GM12873 (cell line): Measurements from ENCODE around the gene INSYN2B.

Experiments
- TF ChIP-seq, protein P1 (sequence below): IDR thresholded peaks from 2 replicates; pipeline ENCODE4 v1.5.1; 2012; ENCODE audit warnings: low read depth, mild to moderate bottlenecking, moderate library complexity, low read length, control low read depth; ENCODE audit not compliant: insufficient read depth; ENCODE audit errors: missing control alignments

INSYN2B gene

GRCh38 chr5:170010595-170010994 is 30.3 kb upstream of the INSYN2B start:
- TF ChIP-seq, protein P1, sequence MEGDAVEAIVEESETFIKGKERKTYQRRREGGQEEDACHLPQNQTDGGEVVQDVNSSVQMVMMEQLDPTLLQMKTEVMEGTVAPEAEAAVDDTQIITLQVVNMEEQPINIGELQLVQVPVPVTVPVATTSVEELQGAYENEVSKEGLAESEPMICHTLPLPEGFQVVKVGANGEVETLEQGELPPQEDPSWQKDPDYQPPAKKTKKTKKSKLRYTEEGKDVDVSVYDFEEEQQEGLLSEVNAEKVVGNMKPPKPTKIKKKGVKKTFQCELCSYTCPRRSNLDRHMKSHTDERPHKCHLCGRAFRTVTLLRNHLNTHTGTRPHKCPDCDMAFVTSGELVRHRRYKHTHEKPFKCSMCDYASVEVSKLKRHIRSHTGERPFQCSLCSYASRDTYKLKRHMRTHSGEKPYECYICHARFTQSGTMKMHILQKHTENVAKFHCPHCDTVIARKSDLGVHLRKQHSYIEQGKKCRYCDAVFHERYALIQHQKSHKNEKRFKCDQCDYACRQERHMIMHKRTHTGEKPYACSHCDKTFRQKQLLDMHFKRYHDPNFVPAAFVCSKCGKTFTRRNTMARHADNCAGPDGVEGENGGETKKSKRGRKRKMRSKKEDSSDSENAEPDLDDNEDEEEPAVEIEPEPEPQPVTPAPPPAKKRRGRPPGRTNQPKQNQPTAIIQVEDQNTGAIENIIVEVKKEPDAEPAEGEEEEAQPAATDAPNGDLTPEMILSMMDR = no peak

- TF ChIP-seq, protein P1 = no peak
Observed at GRCh38 chr5:170008376-170008775, 28.1 kb upstream of the INSYN2B start.

- TF ChIP-seq, protein P1 = no peak
Observed at GRCh38 chr5:170006021-170006420, 25.7 kb upstream of the INSYN2B start.

- TF ChIP-seq, protein P1 = no peak
Observed at GRCh38 chr5:170000155-170000554, 19.9 kb upstream of the INSYN2B start.

- TF ChIP-seq, protein P1 = no peak
Observed at GRCh38 chr5:169999621-170000020, 19.3 kb upstream of the INSYN2B start.

DNA sequence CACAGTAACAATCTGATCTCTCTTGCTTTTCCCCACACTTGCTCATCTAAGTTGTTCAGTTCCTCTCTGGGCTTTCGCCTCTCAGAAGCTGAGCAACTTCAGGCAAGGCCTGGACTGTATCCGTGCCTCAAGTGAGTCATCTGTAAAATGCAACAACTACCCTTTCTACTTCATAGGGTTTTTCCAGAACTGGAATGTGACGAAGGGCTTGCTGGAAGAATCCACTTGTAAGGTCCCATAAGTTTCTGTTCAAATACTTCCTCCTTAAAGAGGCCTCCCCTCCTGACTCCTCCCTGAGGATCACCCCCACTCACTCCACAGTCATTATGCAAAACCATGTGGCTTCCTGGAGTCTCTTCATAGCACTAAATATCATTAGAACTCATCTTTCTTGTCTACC is 17.5 kb upstream of the INSYN2B start:
- TF ChIP-seq, protein P1 = no peak

GRCh38 chr5:169993485-169993790 is 13.1 kb upstream of the INSYN2B start:
- TF ChIP-seq, protein P1 = no peak

DNA sequence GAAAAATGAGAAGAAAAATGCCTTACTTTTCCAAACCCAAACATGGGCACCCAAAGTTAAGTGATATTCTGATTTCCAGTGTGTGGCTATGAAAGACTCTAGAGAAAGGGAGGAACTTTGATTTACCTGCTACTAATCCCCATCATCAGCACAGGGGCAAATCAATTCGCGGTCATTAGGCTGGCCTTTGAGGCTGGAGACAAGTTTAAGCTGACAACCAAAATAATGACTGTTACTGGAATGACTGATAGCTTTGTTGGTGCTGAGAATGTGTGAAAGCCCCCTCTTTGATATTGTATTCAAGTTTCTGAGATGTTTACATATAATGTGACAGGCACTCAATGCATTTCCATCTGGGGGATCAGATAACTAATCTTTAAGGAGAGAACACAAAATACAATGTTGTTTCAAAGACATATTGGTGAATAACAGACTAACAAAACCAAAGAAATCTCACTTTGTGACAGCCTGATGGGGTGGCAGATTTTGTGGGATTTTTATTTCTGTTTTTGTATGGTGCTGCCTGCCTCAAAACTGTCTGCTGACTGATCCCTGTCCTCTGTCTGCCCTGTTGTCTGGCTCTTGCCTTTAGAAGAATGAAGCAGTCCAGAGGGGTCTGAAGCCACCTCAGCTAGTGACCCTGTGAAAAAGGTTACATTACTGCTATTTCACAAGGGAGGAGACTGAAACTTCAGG is 12.6 kb upstream of the INSYN2B start:
- TF ChIP-seq, protein P1 = no peak
